ENCODE data around the gene PLCB1. TPM values are rescaled to one million over a fixed set of nuclear protein-coding genes. Genes with fewer than 3 reads are reported as not detected.

PLCB1 gene
- total RNA-seq, 1 donor = 13.4 TPM

- TF ChIP-seq, protein P1, sequence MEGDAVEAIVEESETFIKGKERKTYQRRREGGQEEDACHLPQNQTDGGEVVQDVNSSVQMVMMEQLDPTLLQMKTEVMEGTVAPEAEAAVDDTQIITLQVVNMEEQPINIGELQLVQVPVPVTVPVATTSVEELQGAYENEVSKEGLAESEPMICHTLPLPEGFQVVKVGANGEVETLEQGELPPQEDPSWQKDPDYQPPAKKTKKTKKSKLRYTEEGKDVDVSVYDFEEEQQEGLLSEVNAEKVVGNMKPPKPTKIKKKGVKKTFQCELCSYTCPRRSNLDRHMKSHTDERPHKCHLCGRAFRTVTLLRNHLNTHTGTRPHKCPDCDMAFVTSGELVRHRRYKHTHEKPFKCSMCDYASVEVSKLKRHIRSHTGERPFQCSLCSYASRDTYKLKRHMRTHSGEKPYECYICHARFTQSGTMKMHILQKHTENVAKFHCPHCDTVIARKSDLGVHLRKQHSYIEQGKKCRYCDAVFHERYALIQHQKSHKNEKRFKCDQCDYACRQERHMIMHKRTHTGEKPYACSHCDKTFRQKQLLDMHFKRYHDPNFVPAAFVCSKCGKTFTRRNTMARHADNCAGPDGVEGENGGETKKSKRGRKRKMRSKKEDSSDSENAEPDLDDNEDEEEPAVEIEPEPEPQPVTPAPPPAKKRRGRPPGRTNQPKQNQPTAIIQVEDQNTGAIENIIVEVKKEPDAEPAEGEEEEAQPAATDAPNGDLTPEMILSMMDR (IDR thresholded peaks at IDR 0.05; ENCODE audit: extremely low read depth, low read depth, low read length) = no peak
- Histone ChIP-seq H3K4me3 (ENCODE audit: insufficient read depth, low read length) (no peak overlapping the region), H4K20me1 (ENCODE audit: insufficient read depth, low read length) (no peaks in the 10 kb centered on the region)
Observed at GRCh38 chr20:8362457-8362856, 230.4 kb downstream of the PLCB1 start.

GRCh38 chr20:8363970-8364733, 232.1 kb downstream of the PLCB1 start:
- H4K20me1 ChIP-seq (ENCODE audit: insufficient read depth, low read length) = no peaks in the 10 kb centered on the region
- no peak for DNase-seq (ENCODE audit: insufficient read length, low spot score, missing footprints)
- no peak overlapping the region for H3K27ac ChIP-seq (ENCODE audit: low read depth, low read length)
- no peaks in the 10 kb centered on the region for H3K36me3 ChIP-seq (ENCODE audit: insufficient read depth, low read length)
- no peaks in the 10 kb centered on the region for H3K79me2 ChIP-seq (ENCODE audit: insufficient read depth, low read length)
- TF ChIP-seq, protein P1 (IDR thresholded peaks at IDR 0.05; ENCODE audit: extremely low read depth, low read depth, low read length) = no peak
- peaks cover 8% of the 10 kb centered on the region for H3K4me1 ChIP-seq (ENCODE audit: insufficient read depth, low read length)
- no peak overlapping the region for H2AFZ ChIP-seq (ENCODE audit: low read length)
- no peaks in the 10 kb centered on the region for H3K27me3 ChIP-seq (ENCODE audit: insufficient read depth, low read length)
- H3K4me2 ChIP-seq (ENCODE audit: insufficient read depth, low read length) = no peak overlapping the region
- H3K4me3 ChIP-seq (ENCODE audit: insufficient read depth, low read length) = no peak overlapping the region
- no peaks in the 10 kb centered on the region for H3K9me3 ChIP-seq (ENCODE audit: low read depth, low read length)

More at GRCh38 chr20:8362457-8362856, 230.4 kb downstream of the PLCB1 start:
- Histone ChIP-seq H3K36me3 (ENCODE audit: insufficient read depth, low read length) (no peaks in the 10 kb centered on the region), H3K79me2 (ENCODE audit: insufficient read depth, low read length) (no peaks in the 10 kb centered on the region), H3K4me1 (ENCODE audit: insufficient read depth, low read length) (peaks cover 12% of the 10 kb centered on the region), H3K27ac (ENCODE audit: low read depth, low read length) (no peak overlapping the region), H3K9me3 (ENCODE audit: low read depth, low read length) (no peaks in the 10 kb centered on the region), H2AFZ (ENCODE audit: low read length) (no peak overlapping the region), H3K27me3 (ENCODE audit: insufficient read depth, low read length) (no peaks in the 10 kb centered on the region), H3K4me2 (ENCODE audit: insufficient read depth, low read length) (no peak overlapping the region)
- no peak for DNase-seq (ENCODE audit: insufficient read length, low spot score, missing footprints)

GRCh38 chr20:8364734-8365078, 232.6 kb downstream of the PLCB1 start:
- no peaks in the 10 kb centered on the region for H3K79me2 ChIP-seq (ENCODE audit: insufficient read depth, low read length)
- TF ChIP-seq, protein P1 (IDR thresholded peaks at IDR 0.05; ENCODE audit: extremely low read depth, low read depth, low read length) = no peak
- no peaks in the 10 kb centered on the region for H3K9me3 ChIP-seq (ENCODE audit: low read depth, low read length)
- no peak for DNase-seq (ENCODE audit: insufficient read length, low spot score, missing footprints)
- peaks cover 8% of the 10 kb centered on the region for H3K4me1 ChIP-seq (ENCODE audit: insufficient read depth, low read length)
- H4K20me1 ChIP-seq (ENCODE audit: insufficient read depth, low read length) = no peaks in the 10 kb centered on the region
- H3K4me3 ChIP-seq (ENCODE audit: insufficient read depth, low read length) = no peak overlapping the region
- no peak overlapping the region for H3K4me2 ChIP-seq (ENCODE audit: insufficient read depth, low read length)
- H3K36me3 ChIP-seq (ENCODE audit: insufficient read depth, low read length) = no peaks in the 10 kb centered on the region
- H3K27ac ChIP-seq (ENCODE audit: low read depth, low read length) = no peak overlapping the region
- no peak overlapping the region for H2AFZ ChIP-seq (ENCODE audit: low read length)
- H3K27me3 ChIP-seq (ENCODE audit: insufficient read depth, low read length) = no peaks in the 10 kb centered on the region

GRCh38 chr20:8365634-8366033, 233.6 kb downstream of the PLCB1 start:
- TF ChIP-seq, protein P1 (IDR thresholded peaks at IDR 0.05; ENCODE audit: extremely low read depth, low read depth, low read length) = no peak

More at GRCh38 chr20:8365634-8366033, 233.6 kb downstream of the PLCB1 start:
- H2AFZ ChIP-seq (ENCODE audit: low read length) = no peak overlapping the region
- DNase-seq (ENCODE audit: insufficient read length, low spot score, missing footprints) = no peak
- no peaks in the 10 kb centered on the region for H3K79me2 ChIP-seq (ENCODE audit: insufficient read depth, low read length)
- no peaks in the 10 kb centered on the region for H3K27me3 ChIP-seq (ENCODE audit: insufficient read depth, low read length)
- peaks cover 5% of the 10 kb centered on the region for H3K4me1 ChIP-seq (ENCODE audit: insufficient read depth, low read length)
- no peak overlapping the region for H3K4me2 ChIP-seq (ENCODE audit: insufficient read depth, low read length)
- no peaks in the 10 kb centered on the region for H3K36me3 ChIP-seq (ENCODE audit: insufficient read depth, low read length)
- no peaks in the 10 kb centered on the region for H3K9me3 ChIP-seq (ENCODE audit: low read depth, low read length)
- no peaks in the 10 kb centered on the region for H4K20me1 ChIP-seq (ENCODE audit: insufficient read depth, low read length)
- no peak overlapping the region for H3K27ac ChIP-seq (ENCODE audit: low read depth, low read length)
- H3K4me3 ChIP-seq (ENCODE audit: insufficient read depth, low read length) = no peak overlapping the region
